Panc1 (cell line): ENCODE results near the gene SLC12A7.

Source experiments
- TF ChIP-seq, protein P1 (sequence below): fragments of 450-650 bp; IDR thresholded peaks from 2 replicates; pipeline ENCODE4 v1.5.1; 2017; ENCODE audit warnings: mild to moderate bottlenecking
- TF ChIP-seq, protein P2 (sequence below), 2 experiments: IDR thresholded peaks; 2 replicates each; pipeline ENCODE4 v1.6.1; 2011 to 2012; ENCODE audit warnings: low read depth in 2 of 2, control low read depth in 1 of 2, low read length in 1 of 2, mild to moderate bottlenecking in 1 of 2, moderate library complexity in 1 of 2; ENCODE audit not compliant: insufficient read depth in 1 of 2

GRCh38 chr5:1112596-1113331 is 901 bp upstream of the SLC12A7 start:
- TF ChIP-seq, protein P1, sequence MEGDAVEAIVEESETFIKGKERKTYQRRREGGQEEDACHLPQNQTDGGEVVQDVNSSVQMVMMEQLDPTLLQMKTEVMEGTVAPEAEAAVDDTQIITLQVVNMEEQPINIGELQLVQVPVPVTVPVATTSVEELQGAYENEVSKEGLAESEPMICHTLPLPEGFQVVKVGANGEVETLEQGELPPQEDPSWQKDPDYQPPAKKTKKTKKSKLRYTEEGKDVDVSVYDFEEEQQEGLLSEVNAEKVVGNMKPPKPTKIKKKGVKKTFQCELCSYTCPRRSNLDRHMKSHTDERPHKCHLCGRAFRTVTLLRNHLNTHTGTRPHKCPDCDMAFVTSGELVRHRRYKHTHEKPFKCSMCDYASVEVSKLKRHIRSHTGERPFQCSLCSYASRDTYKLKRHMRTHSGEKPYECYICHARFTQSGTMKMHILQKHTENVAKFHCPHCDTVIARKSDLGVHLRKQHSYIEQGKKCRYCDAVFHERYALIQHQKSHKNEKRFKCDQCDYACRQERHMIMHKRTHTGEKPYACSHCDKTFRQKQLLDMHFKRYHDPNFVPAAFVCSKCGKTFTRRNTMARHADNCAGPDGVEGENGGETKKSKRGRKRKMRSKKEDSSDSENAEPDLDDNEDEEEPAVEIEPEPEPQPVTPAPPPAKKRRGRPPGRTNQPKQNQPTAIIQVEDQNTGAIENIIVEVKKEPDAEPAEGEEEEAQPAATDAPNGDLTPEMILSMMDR: no peak
- TF ChIP-seq, protein P2, sequence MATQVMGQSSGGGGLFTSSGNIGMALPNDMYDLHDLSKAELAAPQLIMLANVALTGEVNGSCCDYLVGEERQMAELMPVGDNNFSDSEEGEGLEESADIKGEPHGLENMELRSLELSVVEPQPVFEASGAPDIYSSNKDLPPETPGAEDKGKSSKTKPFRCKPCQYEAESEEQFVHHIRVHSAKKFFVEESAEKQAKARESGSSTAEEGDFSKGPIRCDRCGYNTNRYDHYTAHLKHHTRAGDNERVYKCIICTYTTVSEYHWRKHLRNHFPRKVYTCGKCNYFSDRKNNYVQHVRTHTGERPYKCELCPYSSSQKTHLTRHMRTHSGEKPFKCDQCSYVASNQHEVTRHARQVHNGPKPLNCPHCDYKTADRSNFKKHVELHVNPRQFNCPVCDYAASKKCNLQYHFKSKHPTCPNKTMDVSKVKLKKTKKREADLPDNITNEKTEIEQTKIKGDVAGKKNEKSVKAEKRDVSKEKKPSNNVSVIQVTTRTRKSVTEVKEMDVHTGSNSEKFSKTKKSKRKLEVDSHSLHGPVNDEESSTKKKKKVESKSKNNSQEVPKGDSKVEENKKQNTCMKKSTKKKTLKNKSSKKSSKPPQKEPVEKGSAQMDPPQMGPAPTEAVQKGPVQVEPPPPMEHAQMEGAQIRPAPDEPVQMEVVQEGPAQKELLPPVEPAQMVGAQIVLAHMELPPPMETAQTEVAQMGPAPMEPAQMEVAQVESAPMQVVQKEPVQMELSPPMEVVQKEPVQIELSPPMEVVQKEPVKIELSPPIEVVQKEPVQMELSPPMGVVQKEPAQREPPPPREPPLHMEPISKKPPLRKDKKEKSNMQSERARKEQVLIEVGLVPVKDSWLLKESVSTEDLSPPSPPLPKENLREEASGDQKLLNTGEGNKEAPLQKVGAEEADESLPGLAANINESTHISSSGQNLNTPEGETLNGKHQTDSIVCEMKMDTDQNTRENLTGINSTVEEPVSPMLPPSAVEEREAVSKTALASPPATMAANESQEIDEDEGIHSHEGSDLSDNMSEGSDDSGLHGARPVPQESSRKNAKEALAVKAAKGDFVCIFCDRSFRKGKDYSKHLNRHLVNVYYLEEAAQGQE (IDR thresholded peaks at IDR 0.05; ENCODE audit: insufficient read depth in 1 of 2, low read depth in 2 of 2, low read length in 1 of 2): no peak
